Natural killer cell (primary cell): Measurements from ENCODE around the gene ADCY2. TPM values are rescaled to one million over a fixed set of nuclear protein-coding genes. Genes with fewer than 3 reads are reported as not detected.

Experiments
- ATAC-seq, 3 donors: fragments of 150-1000 bp in 2 of 3; fragments of 200-7000 bp in 1 of 3; cut with Tn5 transposase; 1 replicate in 1 of 3; 2 replicates in 2 of 3; pipeline ENCODE4 v1.10.0; 2021; ENCODE audit warnings: mild to moderate bottlenecking in 2 of 3, moderate library complexity in 2 of 3
- DNase-seq, 2 donors: peaks; one replicate each; pipeline versions ENCODE4 v3.0.0 to v3.0.0-alpha.2; 2013 to 2021; ENCODE audit warnings: mixed read lengths in 1 of 2
- H3K27ac ChIP-seq: one replicate; pipeline ENCODE4 v1.5.1; 2013; ENCODE audit warnings: mild to moderate bottlenecking, low read length
- H3K27me3 ChIP-seq: one replicate; pipeline ENCODE4 v1.6.1; 2013; ENCODE audit warnings: low read length; ENCODE audit not compliant: control insufficient read depth, insufficient read depth
- H3K36me3 ChIP-seq: one replicate; pipeline ENCODE4 v1.6.1; 2013; ENCODE audit warnings: low read length; ENCODE audit not compliant: control insufficient read depth, insufficient read depth
- H3K4me1 ChIP-seq: one replicate; pipeline ENCODE4 v1.6.1; 2013; ENCODE audit warnings: low read length; ENCODE audit not compliant: control insufficient read depth, insufficient read depth
- H3K4me3 ChIP-seq: one replicate; pipeline ENCODE4 v1.5.1; 2013; ENCODE audit warnings: low read length
- H3K9me3 ChIP-seq: one replicate; pipeline ENCODE4 v1.6.1; 2013; ENCODE audit warnings: low read length; ENCODE audit not compliant: control insufficient read depth, insufficient read depth
- H3K27ac Mint-ChIP-seq, 2 donors: one replicate each; pipeline ENCODE4 v1.8.0; 2022; ENCODE audit warnings: mild to moderate bottlenecking in 2 of 2, mixed read lengths in 2 of 2, moderate library complexity in 1 of 2
- H3K27me3 Mint-ChIP-seq, 2 donors: one replicate each; pipeline ENCODE4 v1.8.0; 2022; ENCODE audit warnings: low read depth in 2 of 2, mixed read lengths in 2 of 2
- H3K36me3 Mint-ChIP-seq: one replicate; pipeline ENCODE4 v1.8.0; 2022; ENCODE audit warnings: mixed read lengths
- H3K4me1 Mint-ChIP-seq, 2 donors: one replicate each; pipeline ENCODE4 v1.8.0; 2022; ENCODE audit warnings: mixed read lengths in 2 of 2
- H3K4me3 Mint-ChIP-seq: one replicate; pipeline ENCODE4 v1.8.0; 2022; ENCODE audit warnings: mild to moderate bottlenecking, moderate library complexity, mixed read lengths
- H3K9me3 Mint-ChIP-seq, 2 donors: one replicate each; pipeline ENCODE4 v1.8.0; 2022; ENCODE audit warnings: mixed read lengths in 2 of 2
- CTCF ChIP-seq: fragments of 200-600 bp; IDR thresholded peaks from one replicate; pipeline ENCODE4 v1.8.0; 2022; ENCODE audit warnings: antibody characterized with exemption
- WGBS: methylation state at CpG from one replicate; pipeline ENCODE4 v1.1.7; 2013; ENCODE audit warnings: missing lambda C conversion rate; ENCODE audit not compliant: insufficient coverage; 5-methylcytosine and 5-hydroxymethylcytosine counted together
- intact Hi-C: fragments of 100-400 bp; cut with micrococcal nuclease; formaldehyde crosslinking; loops from one replicate; pipeline ENCODE4 v1.14.2; 2022
- total RNA-seq, 4 donors: library from RNA; stranded (reverse); fragments of 120-200 nt in 1 of 4; gene quantifications; one replicate each; pipeline versions ENCODE4 v1.2.3 to v1.2.4, GENCODE V29; 2013 to 2022

ADCY2 gene
- total RNA-seq, 3 donors from 2014 or later (not counting 1 experiment from before 2014, with no cell fraction given) = not detected

DNA sequence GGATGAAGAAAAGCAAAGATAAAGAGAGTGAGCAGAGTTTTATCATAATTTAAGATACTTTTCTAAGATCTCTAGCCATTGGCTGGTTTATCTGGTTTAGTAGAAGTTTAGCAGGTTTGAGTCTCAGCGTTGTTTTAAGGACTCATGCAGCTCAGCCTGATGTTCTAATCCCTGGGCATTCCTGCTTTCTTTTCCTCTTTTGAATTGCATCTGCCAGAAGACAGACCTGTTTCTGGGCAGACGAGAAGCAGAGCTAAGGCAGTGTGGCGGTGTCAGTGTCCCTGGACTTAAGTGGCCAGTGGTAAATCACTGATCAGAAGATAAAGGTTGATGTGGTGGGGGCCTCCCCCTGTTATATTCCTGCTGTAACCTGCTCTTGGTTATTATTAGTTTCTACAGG, 138.6 kb downstream of the ADCY2 start:
- peaks cover 0 to 2% of the 10 kb centered on the region in 2 donors for H3K27me3 Mint-ChIP-seq
- ATAC-seq (no peak), DNase-seq (no peak)
- no peak for TF ChIP-seq CTCF
- H3K4me3 ChIP-seq = no peak overlapping the region
- no peaks in the 10 kb centered on the region for H3K9me3 ChIP-seq
- no peak overlapping the region for H3K4me3 Mint-ChIP-seq
- intact Hi-C loops = no loop called here
- H3K27me3 ChIP-seq = no peaks in the 10 kb centered on the region
- H3K9me3 Mint-ChIP-seq = peaks cover 16 to 18% of the 10 kb centered on the region in 2 donors
- H3K4me1 Mint-ChIP-seq = no peaks in the 10 kb centered on the region
- H3K27ac ChIP-seq = no peak overlapping the region
- no peaks in the 10 kb centered on the region for H3K36me3 ChIP-seq
- no peak overlapping the region for H3K27ac Mint-ChIP-seq
- no peaks in the 10 kb centered on the region for H3K36me3 Mint-ChIP-seq
- WGBS = 80% methylated on average over 3 of the region's 3 CpGs
- H3K4me1 ChIP-seq = no peaks in the 10 kb centered on the region

DNA sequence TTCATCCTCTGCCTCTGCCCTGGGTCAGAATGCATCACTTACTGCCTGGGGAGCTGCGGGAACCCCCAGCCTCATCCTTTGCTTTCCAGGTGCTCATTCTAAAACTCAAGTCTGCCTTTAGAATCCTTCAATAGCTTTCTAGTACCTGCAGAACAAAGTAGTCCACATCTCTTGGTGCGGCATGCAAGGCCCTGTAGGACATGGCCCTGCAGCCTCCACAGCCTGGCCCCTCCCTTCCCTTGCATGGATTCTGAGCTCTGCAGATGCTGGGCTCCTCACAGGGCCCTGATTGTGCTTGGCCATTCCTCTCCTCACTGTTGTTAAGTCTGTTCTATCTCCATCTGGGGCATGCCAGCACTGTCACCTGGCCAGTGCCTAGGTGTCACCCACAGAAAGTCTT, 141.6 kb downstream of the ADCY2 start:
- no peak for ATAC-seq
- H3K9me3 ChIP-seq = no peaks in the 10 kb centered on the region

DNA sequence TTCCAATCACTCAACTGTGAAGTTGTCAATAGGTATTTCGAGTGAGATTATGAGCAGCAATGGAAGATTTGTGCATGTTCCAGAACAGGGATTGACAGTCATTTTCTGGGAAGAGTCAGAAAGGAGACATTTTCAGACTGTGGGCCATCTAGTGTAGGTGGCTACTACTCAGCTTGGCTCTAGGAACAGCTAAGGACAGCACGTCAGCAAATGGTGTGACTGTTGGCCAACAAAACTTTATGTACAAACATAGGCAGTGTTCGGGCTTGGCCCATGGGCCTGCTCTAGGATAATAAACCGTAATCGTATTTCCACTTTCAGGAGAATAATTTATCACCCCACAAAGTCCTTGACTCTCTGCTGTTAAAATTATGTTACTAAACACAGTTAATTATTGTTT, 143.6 kb downstream of the ADCY2 start:
- no peaks in the 10 kb centered on the region for H3K36me3 Mint-ChIP-seq
- H3K4me3 Mint-ChIP-seq = no peak overlapping the region
- no peak overlapping the region for H3K27ac Mint-ChIP-seq
- no peaks in the 10 kb centered on the region for H3K4me1 Mint-ChIP-seq
- H3K9me3 Mint-ChIP-seq = peaks cover 7 to 11% of the 10 kb centered on the region in 2 donors
- DNase-seq (no peak), ATAC-seq (no peak)
- no peak overlapping the region for H3K27ac ChIP-seq
- H3K36me3 ChIP-seq = no peaks in the 10 kb centered on the region
- H3K9me3 ChIP-seq = no peaks in the 10 kb centered on the region
- no peak for TF ChIP-seq CTCF
- no peak overlapping the region for H3K4me3 ChIP-seq
- no peaks in the 10 kb centered on the region for H3K27me3 ChIP-seq
- WGBS = 76% methylated on average over 5 of the region's 5 CpGs
- intact Hi-C loops = no loop called here
- no peaks in the 10 kb centered on the region for H3K4me1 ChIP-seq
- no peaks in the 10 kb centered on the region for H3K27me3 Mint-ChIP-seq

More for the DNA sequence above, 141.6 kb downstream of the ADCY2 start:
- Mint-ChIP-seq H3K36me3 (no peaks in the 10 kb centered on the region), H3K4me3 (no peak overlapping the region), H3K27ac (no peak overlapping the region), H3K9me3 (peaks cover 9 to 16% of the 10 kb centered on the region in 2 donors), H3K27me3 (no peaks in the 10 kb centered on the region), H3K4me1 (no peaks in the 10 kb centered on the region)
- no peak overlapping the region for H3K27ac ChIP-seq
- H3K4me3 ChIP-seq = no peak overlapping the region
- intact Hi-C loops = no loop called here
- H3K4me1 ChIP-seq = no peaks in the 10 kb centered on the region
- no peak for DNase-seq
- WGBS = 88% methylated on average over 2 of the region's 2 CpGs
- no peaks in the 10 kb centered on the region for H3K27me3 ChIP-seq
- H3K36me3 ChIP-seq = no peaks in the 10 kb centered on the region
- TF ChIP-seq CTCF = no peak

GRCh38 chr5:7540736-7541485, 145.0 kb downstream of the ADCY2 start:
- Histone ChIP-seq H3K36me3 (no peaks in the 10 kb centered on the region), H3K27me3 (no peaks in the 10 kb centered on the region), H3K27ac (no peak overlapping the region), H3K9me3 (no peaks in the 10 kb centered on the region), H3K4me3 (no peak overlapping the region), H3K4me1 (no peaks in the 10 kb centered on the region)
- Mint-ChIP-seq H3K9me3 (peaks cover 7 to 8% of the 10 kb centered on the region in 2 donors), H3K4me1 (no peaks in the 10 kb centered on the region), H3K36me3 (no peaks in the 10 kb centered on the region), H3K27me3 (no peaks in the 10 kb centered on the region), H3K27ac (no peak overlapping the region), H3K4me3 (no peak overlapping the region)
- 66% methylated on average over 9 of the region's 9 CpGs for WGBS
- DNase-seq = no peak
- TF ChIP-seq CTCF = no peak
- ATAC-seq = no peak
- intact Hi-C loops = no loop called here
